Activated naive CD8-positive, alpha-beta T cell treated with anti-CD3 and anti-CD28 coated beads, Interleukin-2, amount 50 U/mL, for 24 hours (primary cell): ENCODE data around the gene PHF14.

ENCODE experiments used
- ATAC-seq: fragments of 150-1000 bp; cut with Tn5 transposase; one replicate; pipeline ENCODE4 v1.10.0; 2021
- DNase-seq: peaks from one replicate; pipeline ENCODE4 v3.0.0; 2021
- H3K27ac Mint-ChIP-seq: one replicate; pipeline ENCODE4 v1.8.0; 2021; ENCODE audit warnings: mild to moderate bottlenecking, mixed read lengths
- H3K27me3 Mint-ChIP-seq: one replicate; pipeline ENCODE4 v1.8.0; 2021; ENCODE audit warnings: mixed read lengths
- H3K36me3 Mint-ChIP-seq: one replicate; pipeline ENCODE4 v1.8.0; 2021; ENCODE audit warnings: low read depth, mixed read lengths
- H3K4me1 Mint-ChIP-seq: one replicate; pipeline ENCODE4 v1.8.0; 2021; ENCODE audit warnings: mixed read lengths
- H3K4me3 Mint-ChIP-seq: one replicate; pipeline ENCODE4 v1.8.0; 2021; ENCODE audit warnings: mild to moderate bottlenecking, moderate library complexity, mixed read lengths
- H3K9me3 Mint-ChIP-seq: one replicate; pipeline ENCODE4 v1.8.0; 2021; ENCODE audit warnings: mixed read lengths

PHF14 gene

DNA sequence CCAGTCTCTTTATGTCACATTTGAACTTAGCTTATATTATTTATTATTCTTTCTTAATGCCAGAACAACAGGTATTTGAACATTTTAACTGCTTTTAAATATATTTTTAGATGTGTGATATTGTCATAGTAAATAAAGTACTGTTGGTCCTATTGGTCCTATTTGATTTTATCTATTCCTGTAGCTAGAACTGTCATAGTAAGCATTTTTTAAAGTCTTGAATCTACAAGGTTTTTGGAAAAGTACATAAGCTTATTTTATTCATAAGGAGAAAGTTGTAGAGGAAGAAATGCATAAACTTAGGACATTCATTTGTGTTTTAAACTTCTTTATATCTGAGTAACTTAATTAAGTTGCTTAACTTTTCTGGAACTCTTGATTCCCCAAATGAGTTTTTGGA is 136.0 kb downstream of the PHF14 start:
- Mint-ChIP-seq H3K4me1 (no peaks in the 10 kb centered on the region), H3K9me3 (no peaks in the 10 kb centered on the region), H3K27me3 (no peaks in the 10 kb centered on the region), H3K4me3 (no peak overlapping the region), H3K36me3 (peaks cover 8% of the 10 kb centered on the region), H3K27ac (no peak overlapping the region)
- no peak for ATAC-seq
- no peak for DNase-seq

DNA sequence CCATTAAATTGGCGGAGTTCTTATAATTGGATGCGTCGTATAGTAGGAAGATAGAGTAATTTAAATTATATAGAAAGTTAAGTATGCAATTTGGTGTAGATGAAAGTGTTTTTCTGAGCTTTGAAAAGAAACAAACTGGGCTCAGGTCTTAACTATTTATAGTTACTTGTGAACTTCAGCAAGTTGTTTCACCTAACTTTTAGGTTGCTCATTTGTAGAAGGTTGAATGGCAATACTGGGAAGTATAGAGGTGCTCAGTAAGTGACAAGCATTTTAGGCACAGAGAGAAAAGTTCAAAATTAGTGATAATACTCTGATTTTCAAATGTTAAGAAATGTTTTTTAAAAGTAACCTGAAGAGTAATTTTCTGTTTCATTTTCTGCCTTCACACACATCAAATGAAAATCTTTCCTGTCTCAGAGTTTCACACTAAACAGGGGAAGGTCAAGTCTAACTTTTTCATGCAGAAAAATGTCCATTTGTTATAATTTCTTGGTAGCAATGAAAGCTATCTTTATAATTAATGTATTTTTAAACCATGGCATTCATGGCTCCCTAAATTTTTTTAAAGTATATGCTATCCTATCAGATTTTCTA is 146.5 kb downstream of the PHF14 start:
- ATAC-seq (no peak), DNase-seq (no peak)
- no peaks in the 10 kb centered on the region for H3K9me3 Mint-ChIP-seq
- peaks cover 12% of the 10 kb centered on the region for H3K4me1 Mint-ChIP-seq
- H3K27me3 Mint-ChIP-seq, result no peaks in the 10 kb centered on the region
- H3K4me3 Mint-ChIP-seq, result no peak overlapping the region
- H3K27ac Mint-ChIP-seq, result no peak overlapping the region
- peaks cover 22% of the 10 kb centered on the region for H3K36me3 Mint-ChIP-seq

GRCh38 chr7:11120675-11121220 is 147.1 kb downstream of the PHF14 start:
- H3K27me3 Mint-ChIP-seq, result no peaks in the 10 kb centered on the region
- H3K9me3 Mint-ChIP-seq, result no peaks in the 10 kb centered on the region
- no peak for DNase-seq
- peaks cover 12% of the 10 kb centered on the region for H3K4me1 Mint-ChIP-seq
- no peak overlapping the region for H3K4me3 Mint-ChIP-seq
- no peak overlapping the region for H3K27ac Mint-ChIP-seq
- peaks cover 17% of the 10 kb centered on the region for H3K36me3 Mint-ChIP-seq
- ATAC-seq, result no peak

DNA sequence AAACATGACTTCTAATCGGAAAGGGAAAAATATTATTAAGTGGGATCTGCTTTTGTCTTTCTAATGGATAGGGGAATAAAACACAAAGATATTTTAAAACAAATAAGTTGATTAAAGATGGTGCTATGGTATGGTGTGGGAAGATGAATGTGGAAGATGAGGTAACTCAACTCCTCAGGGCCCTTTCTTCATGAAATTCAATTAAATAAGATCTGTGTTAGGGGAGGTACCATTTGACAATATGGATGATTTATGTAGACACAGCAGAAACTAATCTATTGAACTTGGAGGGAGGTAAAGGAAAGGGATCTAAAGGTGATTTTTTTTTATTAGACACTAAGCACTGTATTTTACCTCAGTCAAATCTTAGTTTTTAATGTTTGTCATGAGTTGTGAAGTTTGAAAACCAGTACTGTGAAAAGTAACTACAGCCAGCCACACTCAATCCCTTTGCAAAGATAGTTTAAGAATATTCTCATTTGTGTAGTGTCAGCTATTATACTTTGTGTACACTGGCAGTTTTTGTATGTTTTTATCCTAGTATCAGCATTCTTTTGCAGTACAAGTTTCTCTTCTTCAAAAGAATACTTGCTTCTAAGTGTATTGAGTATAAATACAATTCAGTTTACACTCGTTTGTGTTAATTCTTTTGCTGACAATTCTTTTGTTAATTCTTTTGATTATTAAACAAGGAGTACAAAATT is 151.3 kb downstream of the PHF14 start:
- ATAC-seq (no peak), DNase-seq (no peak)
- H3K27me3 Mint-ChIP-seq, result no peaks in the 10 kb centered on the region
- H3K4me3 Mint-ChIP-seq, result no peak overlapping the region
- H3K36me3 Mint-ChIP-seq, result peaks cover 17% of the 10 kb centered on the region
- H3K4me1 Mint-ChIP-seq, result peaks cover 32% of the 10 kb centered on the region
- no peaks in the 10 kb centered on the region for H3K9me3 Mint-ChIP-seq
- no peak overlapping the region for H3K27ac Mint-ChIP-seq

GRCh38 chr7:11127114-11127785 is 153.6 kb downstream of the PHF14 start:
- ATAC-seq (no peak), DNase-seq (no peak)
- Mint-ChIP-seq H3K9me3 (no peaks in the 10 kb centered on the region), H3K27ac (peak overlapping the region; percentile 17), H3K4me1 (peaks cover 31% of the 10 kb centered on the region), H3K4me3 (no peak overlapping the region), H3K27me3 (no peaks in the 10 kb centered on the region), H3K36me3 (peaks cover 19% of the 10 kb centered on the region)

- peaks cover 23% of the 10 kb centered on the region for H3K36me3 Mint-ChIP-seq
- DNase-seq (no peak), ATAC-seq (no peak)
- no peak overlapping the region for H3K4me3 Mint-ChIP-seq
- H3K4me1 Mint-ChIP-seq, result peaks cover 32% of the 10 kb centered on the region
- no peaks in the 10 kb centered on the region for H3K27me3 Mint-ChIP-seq
- H3K27ac Mint-ChIP-seq, result no peak overlapping the region
- H3K9me3 Mint-ChIP-seq, result no peaks in the 10 kb centered on the region
These were observed 154.3 kb downstream of the PHF14 start for GRCh38 chr7:11127988-11128387.

- peaks cover 32% of the 10 kb centered on the region for H3K4me1 Mint-ChIP-seq
- H3K36me3 Mint-ChIP-seq, result peaks cover 23% of the 10 kb centered on the region
- DNase-seq, result no peak
- no peaks in the 10 kb centered on the region for H3K9me3 Mint-ChIP-seq
- H3K4me3 Mint-ChIP-seq, result no peak overlapping the region
- H3K27me3 Mint-ChIP-seq, result no peaks in the 10 kb centered on the region
- no peak for ATAC-seq
- no peak overlapping the region for H3K27ac Mint-ChIP-seq
These were observed 154.8 kb downstream of the PHF14 start for GRCh38 chr7:11128498-11128897.

DNA sequence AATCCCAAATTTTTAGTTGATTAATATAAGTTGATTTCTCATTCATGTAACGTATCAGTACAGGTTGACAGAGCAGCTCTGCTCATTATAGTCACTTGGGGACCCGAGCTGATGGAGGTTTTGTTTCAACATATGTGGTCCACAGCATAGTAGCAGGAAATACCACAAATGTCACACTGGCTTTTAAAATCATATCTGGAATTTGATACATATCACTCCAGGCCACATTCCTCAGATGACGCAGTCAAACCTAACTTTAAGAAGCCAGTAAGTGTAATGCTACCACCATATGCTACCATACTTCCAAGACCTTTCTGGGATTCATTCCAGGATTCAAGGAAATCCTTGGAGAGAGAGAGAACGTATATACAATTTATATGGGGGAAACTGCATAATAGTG is 156.3 kb downstream of the PHF14 start:
- no peaks in the 10 kb centered on the region for H3K27me3 Mint-ChIP-seq
- ATAC-seq (peak; percentile 77), DNase-seq (no peak)
- peaks cover 32% of the 10 kb centered on the region for H3K4me1 Mint-ChIP-seq
- no peaks in the 10 kb centered on the region for H3K9me3 Mint-ChIP-seq
- H3K4me3 Mint-ChIP-seq, result no peak overlapping the region
- H3K27ac Mint-ChIP-seq, result peak overlapping the region; percentile 25
- H3K36me3 Mint-ChIP-seq, result peaks cover 27% of the 10 kb centered on the region

GRCh38 chr7:11130601-11131000 is 156.9 kb downstream of the PHF14 start:
- H3K27ac Mint-ChIP-seq, result no peak overlapping the region
- H3K36me3 Mint-ChIP-seq, result peaks cover 28% of the 10 kb centered on the region
- H3K4me1 Mint-ChIP-seq, result peaks cover 32% of the 10 kb centered on the region
- no peak overlapping the region for H3K4me3 Mint-ChIP-seq
- no peaks in the 10 kb centered on the region for H3K9me3 Mint-ChIP-seq
- no peaks in the 10 kb centered on the region for H3K27me3 Mint-ChIP-seq
- ATAC-seq, result no peak
- no peak for DNase-seq

DNA sequence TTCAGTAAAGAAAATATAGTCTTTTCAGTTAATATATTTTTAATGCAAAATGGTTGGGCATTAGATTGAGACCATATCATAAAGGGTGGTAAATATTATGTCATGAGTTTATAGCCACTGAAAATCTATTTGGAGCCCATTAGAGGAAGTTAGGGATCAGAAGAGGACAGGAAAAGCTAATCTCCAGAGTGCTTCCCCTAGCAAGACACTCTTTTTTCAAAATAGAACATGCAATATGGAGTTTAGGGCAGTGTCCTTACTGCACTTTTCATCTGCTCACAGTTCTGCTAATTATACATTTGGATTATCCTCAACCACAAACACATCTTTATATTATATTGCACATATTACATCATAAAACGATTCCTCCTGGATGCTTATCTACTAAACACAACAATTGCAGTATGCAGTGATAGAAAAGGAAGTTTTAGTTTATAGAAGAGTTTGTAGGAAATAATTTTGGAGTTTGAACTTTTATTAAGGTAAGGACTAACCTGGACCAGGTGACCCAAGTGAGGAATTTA is 159.8 kb downstream of the PHF14 start:
- H3K4me3 Mint-ChIP-seq, result no peak overlapping the region
- H3K9me3 Mint-ChIP-seq, result no peaks in the 10 kb centered on the region
- no peak for DNase-seq
- H3K27me3 Mint-ChIP-seq, result no peaks in the 10 kb centered on the region
- peaks cover 14% of the 10 kb centered on the region for H3K4me1 Mint-ChIP-seq
- H3K36me3 Mint-ChIP-seq, result peaks cover 26% of the 10 kb centered on the region
- H3K27ac Mint-ChIP-seq, result no peak overlapping the region
- ATAC-seq, result no peak

GRCh38 chr7:11135573-11135972 is 161.9 kb downstream of the PHF14 start:
- Mint-ChIP-seq H3K4me3 (no peak overlapping the region), H3K9me3 (no peaks in the 10 kb centered on the region), H3K36me3 (peaks cover 25% of the 10 kb centered on the region), H3K4me1 (peaks cover 5% of the 10 kb centered on the region), H3K27ac (no peak overlapping the region), H3K27me3 (no peaks in the 10 kb centered on the region)
- DNase-seq (no peak), ATAC-seq (no peak)

- peaks cover 10% of the 10 kb centered on the region for H3K36me3 Mint-ChIP-seq
- H3K27ac Mint-ChIP-seq, result no peak overlapping the region
These were observed 167.9 kb downstream of the PHF14 start for GRCh38 chr7:11141541-11141940.

DNA sequence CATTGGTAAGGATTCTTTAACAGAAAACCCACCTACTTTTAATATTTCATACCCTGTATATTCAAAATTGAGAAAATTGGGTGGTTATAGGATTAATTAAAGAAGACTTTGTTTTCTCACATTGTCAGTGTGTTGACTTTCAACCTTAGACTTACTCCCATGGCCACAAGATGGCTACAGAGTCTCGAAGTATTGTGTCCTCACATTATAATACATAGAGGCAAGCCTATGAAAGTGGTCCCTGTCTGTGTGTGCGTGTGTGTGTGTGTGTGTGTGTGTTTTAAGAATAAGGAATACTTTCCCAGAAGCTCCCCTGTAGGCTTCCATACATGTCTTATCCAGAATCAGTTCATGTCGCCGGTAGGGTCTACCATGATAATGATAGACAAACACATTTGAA is 180.0 kb downstream of the PHF14 start:
- Mint-ChIP-seq H3K4me3 (no peak overlapping the region), H3K27me3 (no peaks in the 10 kb centered on the region), H3K4me1 (no peaks in the 10 kb centered on the region), H3K36me3 (peaks cover 10% of the 10 kb centered on the region), H3K27ac (no peak overlapping the region), H3K9me3 (no peaks in the 10 kb centered on the region)
- DNase-seq, result no peak
- no peak for ATAC-seq

More at GRCh38 chr7:11141541-11141940, 167.9 kb downstream of the PHF14 start:
- ATAC-seq, result no peak
- no peak for DNase-seq
- Mint-ChIP-seq H3K4me3 (no peak overlapping the region), H3K4me1 (no peaks in the 10 kb centered on the region), H3K9me3 (no peaks in the 10 kb centered on the region), H3K27me3 (no peaks in the 10 kb centered on the region)

GRCh38 chr7:11155883-11156282 is 182.2 kb downstream of the PHF14 start:
- no peak overlapping the region for H3K27ac Mint-ChIP-seq
- H3K4me1 Mint-ChIP-seq, result no peaks in the 10 kb centered on the region
- DNase-seq, result no peak
- H3K27me3 Mint-ChIP-seq, result no peaks in the 10 kb centered on the region
- H3K4me3 Mint-ChIP-seq, result no peak overlapping the region
- H3K36me3 Mint-ChIP-seq, result peaks cover 7% of the 10 kb centered on the region
- no peak for ATAC-seq
- no peaks in the 10 kb centered on the region for H3K9me3 Mint-ChIP-seq

DNA sequence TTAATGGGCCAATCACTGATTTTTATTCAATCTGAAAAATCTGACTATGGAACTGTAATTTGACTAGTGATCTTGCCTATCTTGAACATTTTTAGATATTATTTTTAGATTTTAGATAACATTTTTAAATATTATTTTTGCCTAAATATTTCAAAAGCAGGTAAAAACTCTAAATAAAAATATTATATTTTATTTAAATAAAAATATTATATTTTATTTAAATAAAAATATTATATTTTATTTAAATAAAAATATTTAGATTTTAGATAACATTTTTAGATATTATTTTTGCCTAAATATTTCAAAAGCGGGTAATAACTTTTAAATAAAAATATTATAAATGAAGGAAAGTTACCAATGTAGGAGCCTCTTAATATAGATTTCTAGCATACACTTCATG is 187.8 kb downstream of the PHF14 start:
- no peak for DNase-seq
- Mint-ChIP-seq H3K27ac (no peak overlapping the region), H3K4me1 (no peaks in the 10 kb centered on the region), H3K9me3 (no peaks in the 10 kb centered on the region), H3K36me3 (peaks cover 9% of the 10 kb centered on the region), H3K4me3 (no peak overlapping the region), H3K27me3 (no peaks in the 10 kb centered on the region)
- ATAC-seq, result no peak
